ENCODE results near the gene PRDM8. TPM values are rescaled to one million over a fixed set of nuclear protein-coding genes. Genes with fewer than 3 reads are reported as not detected.

The PRDM8 gene
- total and polyA plus RNA-seq, 2 of the 8 experiments (the other 6 are each of a cell fraction or from before 2014, with no cell fraction given), result not detected

DNA sequence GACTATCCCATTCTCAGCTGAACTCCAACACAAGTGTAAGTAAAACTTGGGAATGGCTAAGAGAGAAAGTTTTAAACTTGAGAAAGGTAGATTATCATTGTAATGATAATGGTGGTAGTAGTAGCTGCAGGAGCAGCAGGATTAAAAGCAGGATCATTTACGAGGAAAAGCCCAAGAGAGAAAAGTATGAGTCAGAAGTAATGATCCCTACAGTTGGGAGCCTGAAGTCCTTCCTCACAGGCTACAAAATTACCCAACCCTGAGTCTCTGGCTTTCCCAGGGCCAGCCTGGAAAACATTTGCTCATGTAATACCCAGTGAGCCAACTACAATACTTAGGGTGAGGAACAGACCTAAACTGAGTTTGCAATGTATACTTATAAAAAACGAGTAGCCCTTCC lies 4.4 kb upstream of the PRDM8 start:
- Histone ChIP-seq H3K9ac (replicated peaks in 1 of 4; ENCODE audit: extremely low read depth in 1 of 4, low read depth in 3 of 4, low read length in 3 of 4) (no peak overlapping the region), H3K4me2 (ENCODE audit: insufficient read depth in 1 of 2, low read depth in 2 of 2, low read length in 2 of 2) (no peak overlapping the region), H4K20me1 (replicated peaks in 1 of 2; ENCODE audit: control insufficient read depth in 1 of 2, insufficient read depth in 2 of 2, low read length in 2 of 2) (peaks cover 25 to 32% of the 10 kb centered on the region in 2 experiments), H2BK120ac (replicated peaks; ENCODE audit: low read depth, low read length) (no peak overlapping the region), H3K79me1 (ENCODE audit: low read depth, low read length) (no peaks in the 10 kb centered on the region), H4K91ac (replicated peaks; ENCODE audit: insufficient read length, low read length) (no peak overlapping the region), H3K79me2 (ENCODE audit: control insufficient read depth in 1 of 2, insufficient read depth in 2 of 2, low read length in 2 of 2) (no peaks in the 10 kb centered on the region), H3K23ac (ENCODE audit: insufficient read length) (no peak overlapping the region), H3K4me3 (ENCODE audit: extremely low read depth in 1 of 4, insufficient read depth in 2 of 4, low read depth in 3 of 4, low read length in 4 of 4) (no peak overlapping the region), H3K36me3 (ENCODE audit: control insufficient read depth in 2 of 4, insufficient read depth in 4 of 4, low read length in 3 of 4) (peaks cover 0 to 4% (median 0%) of the 10 kb centered on the region in 4 experiments; a peak in 1 of 8 replicates), H4K5ac (ENCODE audit: insufficient read length, low read depth, low read length) (no peak overlapping the region), H3K23me2 (ENCODE audit: low read depth, low read length) (peaks cover 2% of the 10 kb centered on the region; the same call in 1 of the 2 replicates), H3K18ac (ENCODE audit: extremely low read depth, low read length) (no peak overlapping the region), H3K9me3 (ENCODE audit: insufficient read depth in 2 of 2, low read depth in 1 of 2, low read length in 1 of 2) (no peaks in the 10 kb centered on the region), H3K4me1 (replicated peaks in 1 of 4; ENCODE audit: control insufficient read depth in 3 of 4, insufficient read depth in 4 of 4, low read length in 3 of 4) (peaks cover 0 to 27% (median 13%) of the 10 kb centered on the region in 4 experiments; a peak in 6 of 7 replicates), H2AK5ac (ENCODE audit: low read depth, low read length) (no peak overlapping the region), H3K56ac (replicated peaks; ENCODE audit: insufficient read length, low read depth, low read length) (no peak overlapping the region), H2BK12ac (ENCODE audit: low read depth, low read length) (no peak overlapping the region), H2BK15ac (ENCODE audit: low read length) (no peak overlapping the region), H3K4ac (replicated peaks; ENCODE audit: insufficient read length, low read depth, low read length) (no peak overlapping the region), H3K27ac (ENCODE audit: low read depth, low read length) (no peak overlapping the region), H4K8ac (ENCODE audit: extremely low read depth, insufficient read depth, low read length) (no peak overlapping the region), H3K27me3 (replicated peaks in 1 of 4; ENCODE audit: control insufficient read depth in 3 of 4, extremely low read depth in 1 of 4, insufficient read depth in 3 of 4, low read length in 3 of 4) (peaks cover 97 to 100% (median 99%) of the 10 kb centered on the region in 4 experiments), H3K14ac (ENCODE audit: insufficient read length) (no peak overlapping the region), H2BK20ac (ENCODE audit: low read length) (no peak overlapping the region), H2BK5ac (ENCODE audit: low read depth, low read length) (no peak overlapping the region), H2AFZ (ENCODE audit: low read length) (no peak overlapping the region)
- CTCF ChIA-PET (ENCODE audit: partially characterized antibody), result interaction anchor here (1.8 kb wide), 1 partner anchor 10 kb away, joined by 6 read pairs; no protein-coding TSS in a partner anchor
- 21% methylated on average over 2 of the region's 2 CpGs; no CpG with 5 or more reads in 1 of the 2 experiments for WGBS, 2 experiments (ENCODE audit: extremely low coverage in 1 of 2, insufficient coverage in 1 of 2, insufficient read length in 1 of 2, insufficient replicate concordance in 2 of 2, low coverage in 1 of 2, low lambda C conversion rate in 2 of 2, missing lambda C conversion rate in 1 of 2)
- FAIRE-seq, result no peak
- POLR2A ChIA-PET (ENCODE audit: partially characterized antibody), result interaction anchor here (0.7 kb wide), 1 partner anchor 73 kb away, joined by 3 read pairs; the partner anchor contains the start of gene FGF5
- no peak for TF ChIP-seq RXRA (IDR thresholded peaks at IDR 0.05; ENCODE audit: insufficient read depth, low read depth, low read length)
- no peak for TF ChIP-seq SRF (IDR thresholded peaks at IDR 0.05; ENCODE audit: low read depth, low read length)
- no peak for DNase-seq (ENCODE audit: low read depth in 1 of 2, low spot score in 2 of 2)

Measured in H1 (cell line).